Measurements from ENCODE around the gene UROS.

DNA sequence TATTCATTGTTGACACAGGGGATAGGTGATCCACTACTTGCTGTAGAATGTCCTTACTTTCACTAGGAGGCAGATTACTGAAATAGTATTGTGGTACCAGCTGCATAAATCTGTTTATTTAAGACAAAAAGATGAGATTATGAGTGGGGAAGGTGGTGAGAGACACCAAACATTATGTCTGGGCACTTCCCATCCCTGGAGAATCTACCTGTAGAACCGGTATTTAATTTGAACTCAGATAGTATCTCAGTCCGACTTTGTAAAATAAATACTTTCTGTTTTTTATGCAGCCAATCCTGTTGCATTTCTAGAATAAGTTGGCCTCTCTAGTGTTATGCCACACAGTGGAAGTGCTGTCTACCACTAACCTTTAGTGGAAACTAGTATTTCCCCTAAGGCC is 13.7 kb upstream of the UROS start:
- TF ChIP-seq, protein P1, sequence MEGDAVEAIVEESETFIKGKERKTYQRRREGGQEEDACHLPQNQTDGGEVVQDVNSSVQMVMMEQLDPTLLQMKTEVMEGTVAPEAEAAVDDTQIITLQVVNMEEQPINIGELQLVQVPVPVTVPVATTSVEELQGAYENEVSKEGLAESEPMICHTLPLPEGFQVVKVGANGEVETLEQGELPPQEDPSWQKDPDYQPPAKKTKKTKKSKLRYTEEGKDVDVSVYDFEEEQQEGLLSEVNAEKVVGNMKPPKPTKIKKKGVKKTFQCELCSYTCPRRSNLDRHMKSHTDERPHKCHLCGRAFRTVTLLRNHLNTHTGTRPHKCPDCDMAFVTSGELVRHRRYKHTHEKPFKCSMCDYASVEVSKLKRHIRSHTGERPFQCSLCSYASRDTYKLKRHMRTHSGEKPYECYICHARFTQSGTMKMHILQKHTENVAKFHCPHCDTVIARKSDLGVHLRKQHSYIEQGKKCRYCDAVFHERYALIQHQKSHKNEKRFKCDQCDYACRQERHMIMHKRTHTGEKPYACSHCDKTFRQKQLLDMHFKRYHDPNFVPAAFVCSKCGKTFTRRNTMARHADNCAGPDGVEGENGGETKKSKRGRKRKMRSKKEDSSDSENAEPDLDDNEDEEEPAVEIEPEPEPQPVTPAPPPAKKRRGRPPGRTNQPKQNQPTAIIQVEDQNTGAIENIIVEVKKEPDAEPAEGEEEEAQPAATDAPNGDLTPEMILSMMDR (IDR thresholded peaks at IDR 0.05) = no peak
- TF ChIP-seq POLR2AphosphoS5 (IDR thresholded peaks at IDR 0.05) = no peak

Measured in breast epithelium (tissue), 3 donors.